HG02981 (cell line): ENCODE results near the gene RTN4RL1.

Experiments
- ATAC-seq: cut with Tn5 transposase; IDR thresholded peaks from one replicate; pipeline ENCODE4 v1.9.1; 2021; ENCODE audit warnings: mild to moderate bottlenecking, moderate library complexity; ENCODE audit not compliant: unreplicated experiment

The RTN4RL1 gene, protein sequence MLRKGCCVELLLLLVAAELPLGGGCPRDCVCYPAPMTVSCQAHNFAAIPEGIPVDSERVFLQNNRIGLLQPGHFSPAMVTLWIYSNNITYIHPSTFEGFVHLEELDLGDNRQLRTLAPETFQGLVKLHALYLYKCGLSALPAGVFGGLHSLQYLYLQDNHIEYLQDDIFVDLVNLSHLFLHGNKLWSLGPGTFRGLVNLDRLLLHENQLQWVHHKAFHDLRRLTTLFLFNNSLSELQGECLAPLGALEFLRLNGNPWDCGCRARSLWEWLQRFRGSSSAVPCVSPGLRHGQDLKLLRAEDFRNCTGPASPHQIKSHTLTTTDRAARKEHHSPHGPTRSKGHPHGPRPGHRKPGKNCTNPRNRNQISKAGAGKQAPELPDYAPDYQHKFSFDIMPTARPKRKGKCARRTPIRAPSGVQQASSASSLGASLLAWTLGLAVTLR

DNA sequence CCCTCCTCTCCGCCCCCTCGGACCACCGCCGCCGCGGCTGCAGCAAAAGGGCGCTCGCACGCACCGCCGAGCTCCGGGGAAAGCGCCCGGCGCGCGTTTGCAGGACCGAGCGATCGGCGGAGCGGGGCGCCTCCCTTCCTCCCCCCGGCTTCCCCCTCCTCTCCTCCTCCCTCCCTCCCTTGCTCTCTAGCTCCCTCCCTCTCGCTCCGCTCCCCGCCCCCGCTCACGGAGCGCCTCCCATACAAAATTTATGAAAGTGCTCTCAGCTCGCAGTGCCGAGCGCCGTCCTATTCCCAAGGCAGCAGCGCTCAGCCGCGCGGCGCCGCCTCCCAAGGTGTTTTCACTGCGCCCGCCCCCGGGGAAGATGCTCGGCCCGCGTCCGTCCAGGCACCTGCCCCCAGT is at the start of gene RTN4RL1:
TSS of gene RTN4RL1 (minus strand) at position 115 of the 402 bp plus-strand sequence. CDS start 469 bp downstream, outside the sequence.
- ATAC-seq, result no peak

- no peak for ATAC-seq
Measured at GRCh38 chr17:2074919-2075318, 49.8 kb upstream of the RTN4RL1 start.

DNA sequence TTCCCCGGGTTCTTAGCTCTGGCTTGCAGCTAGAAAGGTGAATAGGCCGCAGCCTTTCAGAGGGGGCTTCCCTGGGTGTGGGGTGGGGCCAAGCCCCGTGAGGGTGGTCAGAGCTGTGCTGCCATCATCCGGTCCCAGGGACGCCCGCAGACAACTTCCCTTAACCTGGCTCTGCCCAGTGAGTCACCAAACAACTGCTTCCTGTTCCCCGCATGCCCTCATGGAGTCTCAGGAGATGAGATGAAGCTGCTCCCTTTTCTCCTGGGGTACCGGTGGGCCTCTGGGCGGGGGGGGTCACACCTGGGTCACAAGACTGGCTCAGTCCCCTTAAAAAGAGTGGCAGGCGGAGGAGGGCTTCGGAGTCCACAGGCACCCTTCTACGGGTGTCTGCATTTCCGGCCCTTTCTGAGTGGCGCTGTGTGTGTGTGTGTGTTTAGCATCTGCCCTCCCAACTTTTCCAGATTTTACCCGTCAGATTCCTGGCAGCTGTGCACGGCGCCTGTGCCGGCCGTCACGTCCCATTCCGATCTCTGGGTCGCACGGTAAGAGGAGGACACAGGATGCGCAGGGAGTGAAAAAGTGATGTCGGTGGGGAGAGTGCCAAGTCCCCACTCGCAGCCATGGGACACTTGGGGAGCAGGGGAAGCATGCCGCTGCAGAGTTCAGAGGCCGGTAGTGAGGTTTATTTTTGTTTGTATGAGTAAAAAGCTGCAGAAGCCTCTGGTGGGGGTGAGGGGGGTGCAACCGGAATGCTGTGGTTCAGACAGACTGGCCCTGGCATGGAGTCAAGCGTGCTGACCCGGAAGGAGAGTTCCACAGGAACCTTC is 46.5 kb upstream of the RTN4RL1 start:
- ATAC-seq, result no peak

DNA sequence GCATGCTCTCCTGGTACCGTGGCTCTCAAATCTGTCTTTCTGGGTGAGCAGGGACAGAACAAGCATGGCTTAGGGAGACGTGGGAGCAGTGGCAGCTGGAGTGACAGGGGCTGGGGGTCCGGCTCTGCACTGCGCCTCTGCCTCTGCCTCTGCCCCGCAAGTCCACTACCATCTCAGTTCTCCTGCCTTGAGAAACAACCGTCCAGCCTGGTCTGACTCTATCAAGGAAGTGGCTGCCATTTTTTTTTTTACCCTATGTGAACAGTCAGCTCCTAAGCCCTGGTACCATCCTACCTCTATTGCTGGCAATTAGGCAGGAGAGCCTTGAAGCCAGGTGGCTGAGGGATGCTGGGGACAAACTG is 45.9 kb upstream of the RTN4RL1 start:
- ATAC-seq, result no peak

- peak; percentile 77 for ATAC-seq
Measured at GRCh38 chr17:2070241-2071023, 45.3 kb upstream of the RTN4RL1 start.

GRCh38 chr17:2068519-2069051 is 43.5 kb upstream of the RTN4RL1 start:
- ATAC-seq, result no peak

- no peak for ATAC-seq
Measured at GRCh38 chr17:2068031-2068518, 42.9 kb upstream of the RTN4RL1 start.

- ATAC-seq, result no peak
Measured at GRCh38 chr17:2067608-2068024, 42.5 kb upstream of the RTN4RL1 start.

GRCh38 chr17:2067048-2067561 is 42.0 kb upstream of the RTN4RL1 start:
- no peak for ATAC-seq

- ATAC-seq, result no peak
Measured at GRCh38 chr17:2065949-2066400, 40.8 kb upstream of the RTN4RL1 start.

- no peak for ATAC-seq
Measured at GRCh38 chr17:2064980-2065785, 40.0 kb upstream of the RTN4RL1 start.

DNA sequence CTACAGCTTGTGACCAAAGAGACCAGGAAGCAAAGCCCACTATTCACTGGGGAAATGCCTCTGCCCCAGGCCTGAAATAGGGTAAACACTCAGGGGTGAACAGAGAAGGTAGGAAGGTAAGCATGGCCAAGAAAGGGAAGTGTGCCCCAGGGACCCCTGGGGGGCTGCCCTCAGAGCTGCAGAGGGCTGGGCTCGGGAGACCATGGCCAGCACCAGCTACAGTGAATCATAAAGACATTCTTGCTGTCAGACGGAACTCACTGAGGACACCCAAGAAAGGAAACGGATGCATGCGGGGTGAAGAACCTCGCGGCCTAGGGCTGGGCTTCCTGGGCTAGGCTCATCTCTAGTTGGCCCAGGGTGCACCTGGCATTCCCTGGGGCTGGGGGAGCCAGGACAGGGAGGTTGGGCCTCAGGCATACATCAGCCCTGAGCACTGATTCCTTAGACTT is 39.4 kb upstream of the RTN4RL1 start:
- ATAC-seq, result no peak

DNA sequence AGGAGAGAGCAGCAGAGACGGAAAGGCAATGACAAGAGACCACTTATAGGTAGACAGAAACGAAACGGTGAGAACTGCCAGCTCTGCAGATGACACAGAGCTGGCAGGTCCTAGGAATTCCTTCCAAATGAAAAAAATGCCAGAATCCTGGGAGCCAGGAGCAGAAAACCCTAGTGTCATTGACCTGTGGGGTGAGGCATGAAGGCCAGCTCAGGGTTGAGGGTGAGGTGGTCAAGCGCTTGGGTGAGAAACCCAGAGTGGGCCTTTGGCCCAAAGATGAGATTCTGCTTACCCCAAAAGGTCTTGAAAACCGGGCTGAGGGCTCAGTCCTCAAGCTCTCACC is 39.0 kb upstream of the RTN4RL1 start:
- no peak for ATAC-seq

DNA sequence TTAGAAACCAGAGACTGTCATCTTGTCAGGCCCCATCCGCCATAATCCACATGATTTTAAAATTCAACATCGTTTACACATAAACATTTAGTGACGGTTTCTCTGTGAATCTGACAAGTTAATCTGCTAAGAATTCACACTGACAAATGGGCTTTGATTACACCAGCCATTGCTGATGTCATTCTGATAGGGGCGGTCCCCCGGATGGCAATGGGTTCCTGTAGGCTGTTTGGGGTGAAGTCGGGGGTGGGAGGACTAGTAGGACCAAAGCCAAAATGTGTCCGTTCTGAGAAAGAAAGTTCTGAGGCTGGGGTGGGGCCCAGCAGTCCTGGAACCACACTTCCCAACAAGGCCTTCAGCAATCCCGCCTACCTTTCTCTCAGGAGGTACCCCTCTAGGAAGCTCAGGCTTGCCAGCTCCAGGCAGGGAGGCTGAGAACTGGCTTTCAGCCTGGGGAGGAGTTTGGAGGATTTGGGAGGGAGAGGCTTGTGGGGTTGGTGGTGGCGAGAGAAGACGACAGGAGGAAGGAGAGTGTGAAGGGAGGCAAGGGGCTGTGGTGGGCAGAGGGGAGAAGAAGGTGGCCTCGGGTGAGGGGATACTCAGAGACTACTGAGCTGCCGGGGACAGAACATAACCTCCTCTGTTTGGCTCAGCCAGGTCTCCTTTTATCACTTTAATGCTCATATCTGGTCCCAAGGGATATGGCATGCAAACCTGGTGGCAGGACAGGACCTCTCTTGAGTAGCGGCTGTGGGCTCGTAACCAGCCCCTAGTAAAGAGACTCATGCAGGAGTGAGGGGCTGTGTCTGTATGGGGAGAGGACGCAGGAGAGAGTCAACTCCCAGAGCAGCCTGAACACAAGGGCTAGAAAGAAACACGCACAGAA is 38.4 kb upstream of the RTN4RL1 start:
- no peak for ATAC-seq

GRCh38 chr17:2062571-2063183 is 37.5 kb upstream of the RTN4RL1 start:
- no peak for ATAC-seq

DNA sequence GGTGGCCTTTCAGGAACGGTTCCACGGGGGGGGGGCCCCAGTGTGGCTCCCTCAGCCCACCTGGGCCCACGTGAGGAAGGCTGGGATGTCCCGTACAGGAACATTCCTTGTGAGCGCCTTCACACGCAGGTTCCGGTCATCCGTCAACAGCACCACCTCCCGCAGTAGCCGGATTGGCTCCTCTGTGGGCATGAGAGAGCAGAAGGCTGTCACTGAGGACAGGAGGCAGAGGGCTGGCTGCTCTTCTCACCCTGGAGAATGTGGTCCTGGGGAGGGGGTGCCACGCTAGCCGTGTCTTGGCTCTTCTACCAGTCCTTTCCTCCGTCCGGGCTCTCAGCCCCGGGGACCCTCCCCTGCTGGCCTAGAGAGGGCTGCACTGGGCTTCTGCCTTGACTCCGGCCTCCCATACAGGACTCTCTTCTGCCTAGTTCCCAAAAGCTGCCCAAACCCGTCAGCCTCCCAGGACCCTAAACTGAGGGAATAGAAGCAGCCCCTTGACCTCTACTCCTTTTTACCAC is 36.4 kb upstream of the RTN4RL1 start:
- no peak for ATAC-seq

DNA sequence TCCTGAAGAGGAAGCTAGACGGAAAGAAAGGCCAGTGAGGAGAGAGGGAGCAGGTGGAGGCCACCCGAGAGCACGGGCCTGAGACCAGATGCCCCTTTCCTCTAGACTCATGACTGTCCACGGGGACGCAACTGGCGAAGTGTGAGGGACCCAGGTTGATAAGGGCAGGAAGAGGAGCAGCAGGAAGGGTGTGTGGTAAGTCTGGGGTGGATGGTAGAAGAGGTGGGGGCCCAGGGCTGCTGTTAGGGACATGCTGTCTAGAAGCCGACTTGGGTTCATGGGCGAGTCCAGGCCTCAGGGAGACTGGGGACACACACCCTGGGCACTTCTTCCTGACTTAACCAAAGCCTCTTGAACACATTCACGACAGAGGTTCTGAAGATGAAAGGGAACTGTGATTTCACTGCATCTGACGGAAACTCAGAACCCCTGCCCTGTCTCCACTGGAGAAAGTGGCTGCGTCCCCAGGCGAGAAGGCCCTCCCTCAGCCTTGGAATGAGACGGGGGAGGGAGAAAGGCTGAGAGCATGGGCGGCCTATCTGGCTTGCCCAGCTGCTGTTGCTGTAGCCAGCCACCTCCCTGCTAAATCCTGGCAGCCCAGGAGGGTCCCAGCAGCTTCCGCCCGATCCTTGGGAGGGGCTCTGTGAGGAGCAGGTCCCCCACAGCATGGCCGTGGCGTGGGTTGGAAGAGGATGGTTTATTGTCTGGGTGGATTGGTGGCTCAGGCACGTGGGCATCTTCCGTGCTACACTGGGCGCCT is 35.7 kb upstream of the RTN4RL1 start:
- no peak for ATAC-seq

DNA sequence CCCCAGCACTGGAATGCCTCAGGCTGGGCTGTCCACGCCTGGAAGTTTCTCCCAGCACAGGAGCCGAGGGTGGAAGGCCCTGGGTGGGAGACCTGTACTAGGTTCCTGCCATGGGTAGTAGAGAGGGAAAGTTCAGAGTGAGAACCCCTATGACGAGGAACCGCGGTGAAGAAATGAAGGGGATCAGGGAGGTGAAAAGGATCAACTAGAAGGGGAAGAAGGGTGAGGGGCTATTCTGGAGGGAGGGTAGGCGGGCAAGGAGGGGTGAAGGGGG is 35.2 kb upstream of the RTN4RL1 start:
- ATAC-seq, result no peak
